ENCODE results near the gene LEMD1.
"Not testable (repeated sequence)": the region's sequence is repeated elsewhere in the genome, so short reads cannot be mapped to it uniquely, and the experiment has no call there.

The LEMD1 gene

DNA sequence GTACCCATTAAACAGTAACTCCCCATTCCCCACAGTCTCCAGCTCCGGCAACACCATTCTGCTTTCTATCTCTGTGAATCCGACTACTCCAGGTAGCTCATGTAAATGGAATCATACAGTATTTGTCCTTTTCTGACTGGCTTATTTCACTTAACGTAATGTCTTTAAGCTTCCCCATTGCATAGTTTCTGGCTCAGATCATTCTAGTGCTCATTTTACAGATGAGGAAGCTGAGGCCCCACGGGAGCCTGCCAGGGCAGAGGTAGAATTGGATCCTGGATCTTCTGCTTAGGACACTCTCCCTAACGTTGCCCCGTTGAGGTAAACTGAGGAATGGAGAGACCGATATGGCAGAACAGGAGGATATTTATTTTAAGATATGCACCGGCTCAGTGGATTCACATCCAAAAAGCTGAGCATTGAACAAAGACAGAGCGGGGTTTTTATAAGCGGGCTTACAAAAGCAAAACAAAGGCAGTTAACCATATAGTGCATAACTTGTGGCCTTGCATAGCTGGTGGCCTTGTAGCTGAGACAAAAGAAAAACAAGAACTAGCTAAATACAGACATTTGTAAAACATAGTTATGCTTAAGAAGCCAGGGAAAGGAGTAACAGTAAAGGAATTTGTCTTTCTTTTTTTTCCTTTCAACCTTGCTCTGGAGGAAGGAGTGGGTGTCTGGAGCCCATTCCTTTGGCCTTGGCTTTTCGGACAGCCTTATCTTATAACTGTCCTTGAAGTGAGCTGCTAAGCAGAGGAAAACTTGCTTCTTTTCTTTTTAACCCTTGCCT lies 49.8 kb downstream of the LEMD1 start:
- TF ChIP-seq, protein P1, sequence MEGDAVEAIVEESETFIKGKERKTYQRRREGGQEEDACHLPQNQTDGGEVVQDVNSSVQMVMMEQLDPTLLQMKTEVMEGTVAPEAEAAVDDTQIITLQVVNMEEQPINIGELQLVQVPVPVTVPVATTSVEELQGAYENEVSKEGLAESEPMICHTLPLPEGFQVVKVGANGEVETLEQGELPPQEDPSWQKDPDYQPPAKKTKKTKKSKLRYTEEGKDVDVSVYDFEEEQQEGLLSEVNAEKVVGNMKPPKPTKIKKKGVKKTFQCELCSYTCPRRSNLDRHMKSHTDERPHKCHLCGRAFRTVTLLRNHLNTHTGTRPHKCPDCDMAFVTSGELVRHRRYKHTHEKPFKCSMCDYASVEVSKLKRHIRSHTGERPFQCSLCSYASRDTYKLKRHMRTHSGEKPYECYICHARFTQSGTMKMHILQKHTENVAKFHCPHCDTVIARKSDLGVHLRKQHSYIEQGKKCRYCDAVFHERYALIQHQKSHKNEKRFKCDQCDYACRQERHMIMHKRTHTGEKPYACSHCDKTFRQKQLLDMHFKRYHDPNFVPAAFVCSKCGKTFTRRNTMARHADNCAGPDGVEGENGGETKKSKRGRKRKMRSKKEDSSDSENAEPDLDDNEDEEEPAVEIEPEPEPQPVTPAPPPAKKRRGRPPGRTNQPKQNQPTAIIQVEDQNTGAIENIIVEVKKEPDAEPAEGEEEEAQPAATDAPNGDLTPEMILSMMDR (IDR thresholded peaks at IDR 0.05; ENCODE audit: low read length, missing control alignments): no peak
- DNase-seq (ENCODE audit: low read depth): peak; percentile 89
- no peak overlapping the region for H3K4me3 ChIP-seq (replicated peaks; ENCODE audit: low read depth, low read length)

- no peak for DNase-seq (ENCODE audit: low read depth)
- TF ChIP-seq, protein P1 (IDR thresholded peaks at IDR 0.05; ENCODE audit: low read length, missing control alignments): no peak
These were observed 51.1 kb downstream of the LEMD1 start for GRCh38 chr1:205370780-205371179.

GRCh38 chr1:205369701-205370123 lies 52.1 kb downstream of the LEMD1 start:
- DNase-seq (ENCODE audit: low read depth): no peak
- no peak overlapping the region for H3K4me3 ChIP-seq (replicated peaks; ENCODE audit: low read depth, low read length)
- TF ChIP-seq, protein P1 (IDR thresholded peaks at IDR 0.05; ENCODE audit: low read length, missing control alignments): no peak

More at GRCh38 chr1:205370780-205371179, 51.1 kb downstream of the LEMD1 start:
- H3K4me3 ChIP-seq (replicated peaks; ENCODE audit: low read depth, low read length): no peak overlapping the region

- no peak overlapping the region for H3K4me3 ChIP-seq (replicated peaks; ENCODE audit: low read depth, low read length)
- DNase-seq (ENCODE audit: low read depth): no peak
- TF ChIP-seq, protein P1 (IDR thresholded peaks at IDR 0.05; ENCODE audit: low read length, missing control alignments): no peak
These were observed 53.4 kb downstream of the LEMD1 start for GRCh38 chr1:205368478-205368877.

DNA sequence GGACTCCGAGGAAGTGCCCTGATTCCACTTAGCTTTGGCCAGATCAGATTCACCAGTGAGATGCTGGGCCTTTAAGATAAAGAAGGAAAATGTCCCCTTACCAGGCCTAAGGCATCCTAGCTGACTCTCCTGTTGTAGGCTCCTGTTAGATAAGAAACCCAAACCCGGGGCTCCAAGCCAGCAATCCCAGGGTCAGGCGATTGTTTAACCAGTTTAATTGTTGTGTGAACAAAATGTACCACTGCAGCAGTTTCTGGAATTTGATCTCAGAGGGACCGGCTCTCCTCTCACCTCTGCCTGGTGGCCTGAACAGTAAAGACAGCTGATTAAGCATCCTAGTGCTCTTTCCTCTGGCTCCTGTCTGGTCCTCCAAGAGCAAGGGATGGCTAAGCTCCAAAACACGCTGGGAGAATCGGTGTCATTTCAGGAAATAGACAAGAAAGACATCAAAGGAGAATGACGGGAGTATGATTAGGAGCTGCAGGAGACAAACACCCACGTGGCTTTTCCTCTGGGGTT lies 55.9 kb downstream of the LEMD1 start:
- DNase-seq (ENCODE audit: low read depth): peak; percentile 79
- TF ChIP-seq, protein P1 (IDR thresholded peaks at IDR 0.05; ENCODE audit: low read length, missing control alignments): no peak
- H3K4me3 ChIP-seq (replicated peaks; ENCODE audit: low read depth, low read length): no peak overlapping the region

DNA sequence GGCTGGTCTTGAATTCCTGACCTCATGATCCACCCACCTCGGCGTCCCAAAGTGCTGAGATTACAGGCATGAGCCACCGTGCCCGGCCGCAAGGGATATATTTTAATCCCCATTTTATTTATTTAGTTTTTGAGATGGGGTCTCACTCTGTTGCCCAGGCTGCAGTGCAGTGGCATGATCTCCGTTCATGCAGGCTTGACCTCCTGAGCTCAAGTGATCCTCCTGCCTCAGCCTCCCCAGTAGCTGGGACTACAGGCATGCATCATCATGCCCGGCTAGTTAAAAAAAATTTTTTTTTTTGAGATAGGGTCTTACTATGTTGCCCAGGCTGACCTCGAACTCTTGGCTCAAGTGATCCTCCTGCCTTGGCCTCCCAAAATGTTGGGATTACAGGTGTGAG lies 56.8 kb downstream of the LEMD1 start:
- not testable (repeated sequence) for H3K4me3 ChIP-seq (replicated peaks; ENCODE audit: low read depth, low read length); DNase-seq (ENCODE audit: low read depth)

DNA sequence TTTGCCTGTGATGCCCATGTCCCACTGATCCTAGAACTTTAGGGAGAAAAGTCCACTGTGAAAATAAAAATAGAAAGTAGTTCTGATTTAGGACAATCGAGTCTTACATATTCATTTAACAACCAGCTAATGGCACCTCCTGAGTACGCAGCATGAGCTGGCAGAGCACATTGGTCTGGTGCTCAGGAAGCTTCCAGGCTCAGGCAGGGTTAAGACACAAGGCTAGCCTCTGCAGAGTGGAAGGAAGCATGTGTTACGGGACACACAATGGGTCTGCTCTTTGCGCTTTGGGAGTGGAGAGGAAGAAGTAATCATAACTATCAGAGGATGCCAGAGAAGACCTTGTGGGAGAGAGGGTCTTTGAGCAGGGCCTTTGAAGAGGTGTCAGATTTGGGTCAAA lies 61.0 kb downstream of the LEMD1 start:
- TF ChIP-seq, protein P1 (IDR thresholded peaks at IDR 0.05; ENCODE audit: low read length, missing control alignments): no peak
- H3K4me3 ChIP-seq (replicated peaks; ENCODE audit: low read depth, low read length): no peak overlapping the region

More for the DNA sequence above, 61.0 kb downstream of the LEMD1 start:
- no peak for DNase-seq (ENCODE audit: low read depth)

Measured in fibroblast of pulmonary artery (primary cell).